H1 (cell line): ENCODE data around the gene RERE. TPM values are rescaled to one million over a fixed set of nuclear protein-coding genes. Genes with fewer than 3 reads are reported as not detected.

Experiments used
- CTCF ChIA-PET: fragments of 300-600 bp; sonication (Branson Sonifier 250); formaldehyde crosslinking; loops from one replicate; lab custom pipeline; 2021; ENCODE audit not compliant: partially characterized antibody; lab: Charles Lee
- POLR2A ChIA-PET: fragments of 300-600 bp; sonication (Branson Sonifier 250); formaldehyde crosslinking; loops from one replicate; lab custom pipeline; 2021; ENCODE audit warnings: inconsistent platforms; ENCODE audit not compliant: partially characterized antibody; lab: Charles Lee
- DNase-seq, 2 experiments: peaks; one replicate each; pipeline versions ENCODE4 v3.0.0 to v3.0.0-alpha.2; 2010 to 2022; ENCODE audit warnings: low spot score in 2 of 2, low read depth in 1 of 2, mixed read lengths in 1 of 2
- FAIRE-seq: peaks from 2 replicates; lab custom pipeline; 2011; peaks lifted over from hg19 to GRCh38; lab: Jason Lieb, UNC
- H2AFZ ChIP-seq: 2 replicates; pipeline ENCODE4 v1.8.1; 2012; ENCODE audit warnings: low read length, inconsistent platforms
- H2AK5ac ChIP-seq: 2 replicates; pipeline ENCODE4 v1.6.1; 2013; ENCODE audit warnings: low read depth, low read length
- H2BK120ac ChIP-seq: replicated peaks from 2 replicates; pipeline ENCODE3; 2013; ENCODE audit warnings: low read depth, low read length, inconsistent platforms
- H2BK12ac ChIP-seq: 2 replicates; pipeline ENCODE4 v1.6.1; 2013; ENCODE audit warnings: low read depth, low read length
- H2BK15ac ChIP-seq: 2 replicates; pipeline ENCODE4 v1.6.1; 2013; ENCODE audit warnings: low read length
- H2BK20ac ChIP-seq: 2 replicates; pipeline ENCODE4 v1.6.1; 2013; ENCODE audit warnings: low read length
- H2BK5ac ChIP-seq: 2 replicates; pipeline ENCODE4 v1.6.1; 2013; ENCODE audit warnings: low read depth, low read length
- H3K14ac ChIP-seq: 2 replicates; pipeline ENCODE4 v1.6.1; 2013; ENCODE audit warnings: inconsistent platforms; ENCODE audit not compliant: insufficient read length
- H3K18ac ChIP-seq: 2 replicates; pipeline ENCODE4 v1.6.1; 2013; ENCODE audit warnings: low read length; ENCODE audit errors: extremely low read depth
- H3K23ac ChIP-seq: 2 replicates; pipeline ENCODE4 v1.6.1; 2013; ENCODE audit warnings: inconsistent platforms; ENCODE audit not compliant: insufficient read length
- H3K23me2 ChIP-seq: 2 replicates; pipeline ENCODE4 v1.6.1; 2013; ENCODE audit warnings: low read depth, low read length
- H3K27ac ChIP-seq: 2 replicates; pipeline ENCODE4 v1.6.1; 2011; ENCODE audit warnings: low read depth, low read length, inconsistent platforms
- H3K27me3 ChIP-seq, 4 experiments: replicated peaks in 1 of 4; 1 replicate in 1 of 4; 2 replicates in 3 of 4; pipeline versions ENCODE4 v1.6.1 to v1.8.1; 2011 to 2013; ENCODE audit warnings: low read length in 3 of 4, mild to moderate bottlenecking in 3 of 4, inconsistent platforms in 2 of 4, mixed read lengths in 2 of 4, moderate library complexity in 1 of 4; ENCODE audit not compliant: control insufficient read depth in 3 of 4, insufficient read depth in 3 of 4; ENCODE audit errors: extremely low read depth in 1 of 4
- H3K36me3 ChIP-seq, 4 experiments: 2 replicates each; pipeline versions ENCODE4 v1.6.1 to v1.8.1; 2011 to 2013; ENCODE audit warnings: mild to moderate bottlenecking in 4 of 4, low read length in 3 of 4, moderate library complexity in 2 of 4, control low read depth in 1 of 4, inconsistent platforms in 1 of 4; ENCODE audit not compliant: insufficient read depth in 4 of 4, control insufficient read depth in 2 of 4
- H3K4ac ChIP-seq: replicated peaks from 2 replicates; pipeline ENCODE3; 2013; ENCODE audit warnings: low read length, low read depth, mixed read lengths, inconsistent platforms; ENCODE audit not compliant: insufficient read length
- H3K4me1 ChIP-seq, 4 experiments: replicated peaks in 1 of 4; 1 replicate in 1 of 4; 2 replicates in 3 of 4; pipeline versions ENCODE4 v1.6.1 to v1.8.1; 2011 to 2013; ENCODE audit warnings: low read length in 3 of 4, inconsistent platforms in 2 of 4, mixed read lengths in 1 of 4; ENCODE audit not compliant: insufficient read depth in 4 of 4, control insufficient read depth in 3 of 4
- H3K4me2 ChIP-seq, 2 experiments: 2 replicates each; pipeline versions ENCODE4 v1.6.1 to v1.8.1; 2011 to 2013; ENCODE audit warnings: low read depth in 2 of 2, low read length in 2 of 2, control low read depth in 1 of 2, inconsistent platforms in 1 of 2, mild to moderate bottlenecking in 1 of 2; ENCODE audit not compliant: insufficient read depth in 1 of 2
- H3K4me3 ChIP-seq, 4 experiments: fragments of 200-600, 300-600 bp in 1 of 4; sonication (generic), shearing (Covaris generic), sonication (Bioruptor Twin) in 1 of 4; 2 replicates each; pipeline versions ENCODE4 v1.5.1 to v1.8.1; 2011 to 2016; ENCODE audit warnings: low read length in 4 of 4, low read depth in 3 of 4, control low read depth in 2 of 4, inconsistent platforms in 2 of 4, mild to moderate bottlenecking in 2 of 4, mixed read lengths in 1 of 4, moderate library complexity in 1 of 4; ENCODE audit not compliant: insufficient read depth in 2 of 4; ENCODE audit errors: extremely low read depth in 1 of 4
- H3K56ac ChIP-seq: replicated peaks from 2 replicates; pipeline ENCODE3; 2013; ENCODE audit warnings: low read depth, mild to moderate bottlenecking, mixed read lengths, low read length, inconsistent platforms; ENCODE audit not compliant: insufficient read length
- H3K79me1 ChIP-seq: 2 replicates; pipeline ENCODE4 v1.6.1; 2013; ENCODE audit warnings: low read depth, low read length, control low read depth
- H3K79me2 ChIP-seq, 2 experiments: 2 replicates each; pipeline versions ENCODE4 v1.6.1 to v1.8.1; 2012 to 2013; ENCODE audit warnings: low read length in 2 of 2, mild to moderate bottlenecking in 2 of 2, inconsistent platforms in 1 of 2; ENCODE audit not compliant: insufficient read depth in 2 of 2, control insufficient read depth in 1 of 2
- H3K9ac ChIP-seq, 4 experiments: replicated peaks in 1 of 4; 1 replicate in 1 of 4; 2 replicates in 3 of 4; pipeline versions ENCODE4 v1.6.1 to v1.8.1; 2011 to 2013; ENCODE audit warnings: low read depth in 3 of 4, low read length in 3 of 4, control low read depth in 2 of 4, mild to moderate bottlenecking in 2 of 4, moderate library complexity in 2 of 4, inconsistent platforms in 1 of 4; ENCODE audit errors: extremely low read depth in 1 of 4
- H3K9me3 ChIP-seq, 2 experiments: 2 replicates each; pipeline versions ENCODE4 v1.6.1 to v1.8.1; 2012 to 2013; ENCODE audit warnings: mild to moderate bottlenecking in 2 of 2, moderate library complexity in 2 of 2, control low read depth in 1 of 2, inconsistent platforms in 1 of 2, low read depth in 1 of 2, low read length in 1 of 2, mixed read lengths in 1 of 2; ENCODE audit not compliant: insufficient read depth in 2 of 2
- H4K20me1 ChIP-seq, 2 experiments: replicated peaks in 1 of 2; 2 replicates each; pipeline versions ENCODE3 to v1.8.1; 2011 to 2013; ENCODE audit warnings: inconsistent platforms in 2 of 2, low read length in 2 of 2, mild to moderate bottlenecking in 1 of 2; ENCODE audit not compliant: insufficient read depth in 2 of 2, control insufficient read depth in 1 of 2
- H4K5ac ChIP-seq: 2 replicates; pipeline ENCODE4 v1.6.1; 2013; ENCODE audit warnings: low read length, low read depth, mixed read lengths, inconsistent platforms; ENCODE audit not compliant: insufficient read length
- H4K8ac ChIP-seq: 2 replicates; pipeline ENCODE4 v1.8.0; 2013; ENCODE audit warnings: mild to moderate bottlenecking, moderate library complexity, low read length, inconsistent platforms; ENCODE audit not compliant: insufficient read depth; ENCODE audit errors: extremely low read depth
- H4K91ac ChIP-seq: replicated peaks from 2 replicates; pipeline ENCODE3; 2013; ENCODE audit warnings: low read length, mixed read lengths, inconsistent platforms; ENCODE audit not compliant: insufficient read length
- CEBPB ChIP-seq: IDR thresholded peaks from 2 replicates; pipeline ENCODE4 v1.6.1; 2012; ENCODE audit warnings: low read depth, low read length
- CREB1 ChIP-seq: IDR thresholded peaks from 2 replicates; pipeline ENCODE4 v1.6.1; 2012; ENCODE audit warnings: inconsistent platforms
- CTBP2 ChIP-seq: IDR thresholded peaks from 2 replicates; pipeline ENCODE4 v1.7.0; 2011; ENCODE audit warnings: borderline replicate concordance, mild to moderate bottlenecking, moderate library complexity, mixed read lengths, low read length; ENCODE audit not compliant: insufficient read depth, insufficient read length
- EP300 ChIP-seq, 2 experiments: IDR thresholded peaks; 1 replicate in 1 of 2; 2 replicates in 1 of 2; pipeline ENCODE4 v1.6.1; 2011 to 2012; ENCODE audit warnings: low read depth in 2 of 2, low read length in 2 of 2, mild to moderate bottlenecking in 2 of 2, borderline replicate concordance in 1 of 2, inconsistent platforms in 1 of 2, moderate library complexity in 1 of 2
- GTF2F1 ChIP-seq: IDR thresholded peaks from 2 replicates; pipeline ENCODE4 v1.6.1; 2012; ENCODE audit warnings: low read depth, low read length, improper control_type of control experiment, borderline replicate concordance
- KDM1A ChIP-seq: fragments of 200-600, 300-600 bp; sonication (generic); IDR thresholded peaks from 2 replicates; pipeline ENCODE4 v1.7.1; 2016; ENCODE audit warnings: mild to moderate bottlenecking, low read length, borderline replicate concordance
- RAD21 ChIP-seq, 2 experiments: IDR thresholded peaks in 1 of 2; conservative IDR thresholded peaks in 1 of 2; 2 replicates each; pipeline ENCODE4 v1.6.1; 2011; ENCODE audit warnings: low read depth in 2 of 2, low read length in 2 of 2, improper control_type of control experiment in 1 of 2, inconsistent platforms in 1 of 2, mild to moderate bottlenecking in 1 of 2, moderate library complexity in 1 of 2
- RNF2 ChIP-seq: fragments of 200-900, 300-1000 bp; sonication (generic); IDR thresholded peaks from 2 replicates; pipeline ENCODE4 v1.7.1; 2016; ENCODE audit warnings: borderline replicate concordance, low read depth, mild to moderate bottlenecking, antibody characterized with exemption, low read length; ENCODE audit not compliant: poor library complexity, severe bottlenecking; ENCODE audit errors: missing control alignments
- SIX5 ChIP-seq: IDR thresholded peaks from 2 replicates; pipeline ENCODE4 v1.6.1; 2011; ENCODE audit warnings: mild to moderate bottlenecking, low read depth, low read length
- SP2 ChIP-seq: IDR thresholded peaks from 2 replicates; pipeline ENCODE4 v1.6.1; 2012; ENCODE audit warnings: mild to moderate bottlenecking, low read length, inconsistent platforms
- WGBS, 2 experiments: shearing (Covaris generic) in 1 of 2; methylation state at CpG; one replicate each; pipeline versions ENCODE4 v1.1.6 to v1.1.7; 2013 to 2015; ENCODE audit warnings: low lambda C conversion rate in 2 of 2, mixed read lengths in 2 of 2, inconsistent platforms in 1 of 2, low coverage in 1 of 2, missing lambda C conversion rate in 1 of 2; ENCODE audit not compliant: insufficient replicate concordance in 2 of 2, insufficient coverage in 1 of 2, insufficient read length in 1 of 2; ENCODE audit errors: extremely low coverage in 1 of 2, missing lambda C conversion rate in 1 of 2; 5-methylcytosine and 5-hydroxymethylcytosine counted together
- polyA plus RNA-seq, 7 experiments: library from polyadenylated mRNA; depleted of rRNA in 3 of 7; stranded (reverse) in 5 of 7; unstranded in 2 of 7; fragments of >200 nt in 5 of 7; fragments of 200-250 nt in 2 of 7; gene quantifications; 1 replicate in 5 of 7; 2 replicates in 1 of 7; 4 replicates in 1 of 7; pipeline versions ENCODE4 v1.2.1 to v1.2.3, GENCODE V29; 2011 to 2013; ENCODE audit warnings: missing spikeins in 2 of 7, mixed read lengths in 2 of 7
- total RNA-seq: library from RNA; stranded (reverse); fragmentation: NEBNext Ultra II Directional; extraction: Animal tissue kit (Norgen Biotek cat#: 25700); gene quantifications from 2 replicates; pipeline ENCODE4 v1.2.1, GENCODE V29; 2021
- TF ChIP-seq, protein P1 (sequence below): IDR thresholded peaks from 2 replicates; pipeline ENCODE4 v1.6.1; 2012; ENCODE audit warnings: inconsistent platforms
- TF ChIP-seq, protein P2 (sequence below): IDR thresholded peaks from 2 replicates; pipeline ENCODE4 v1.6.1; 2012; ENCODE audit warnings: inconsistent platforms

RERE gene
- total and polyA plus RNA-seq, 2 of the 8 experiments (the other 6 are each of a cell fraction or from before 2014, with no cell fraction given), result 15.3 to 142 TPM

DNA sequence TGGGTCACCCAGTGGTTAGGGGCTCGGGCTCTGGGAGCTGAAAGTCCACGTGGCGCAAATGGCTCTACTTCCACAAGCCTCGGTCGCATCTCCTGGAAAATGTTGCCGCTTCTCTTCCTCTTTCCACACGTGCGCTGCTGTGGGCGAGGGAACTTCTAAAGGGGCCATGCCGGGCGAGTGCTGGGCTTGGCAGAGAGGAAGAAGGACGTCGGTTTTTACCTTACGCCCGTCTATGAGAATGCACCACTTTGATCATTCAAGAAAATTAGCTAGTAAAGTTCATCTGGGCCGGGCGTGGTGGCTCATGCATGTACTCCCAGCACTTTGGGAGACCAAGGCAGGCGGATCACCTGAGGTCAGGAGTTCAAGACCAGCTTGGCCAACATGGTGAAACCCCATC, 489.2 kb downstream of the RERE start:
- DNase-seq (no peak), FAIRE-seq (no peak)
- H3K56ac ChIP-seq, result no peak overlapping the region
- no peak overlapping the region for H2BK5ac ChIP-seq
- H2BK12ac ChIP-seq, result no peak overlapping the region
- no peak overlapping the region for H3K27ac ChIP-seq
- no peak overlapping the region for H3K9ac ChIP-seq
- H2BK15ac ChIP-seq, result no peak overlapping the region
- no peaks in the 10 kb centered on the region for H3K27me3 ChIP-seq
- H2AFZ ChIP-seq, result no peak overlapping the region
- no peak overlapping the region for H3K4ac ChIP-seq
- ChIA-PET POLR2A (interaction anchor here (1.0 to 1.1 kb wide), 3 partner anchors 14 to 22 kb away, joined by 3 to 4 read pairs (median 3); no protein-coding TSS in a partner anchor), CTCF (interaction anchor here (0.9 to 4.1 kb wide), 5 partner anchors 13 to 531 kb away, joined by 3 to 30 read pairs (median 11); partner anchors contain the start of gene SLC45A1)
- H2BK20ac ChIP-seq, result no peak overlapping the region
- H2AK5ac ChIP-seq, result no peak overlapping the region
- no peak overlapping the region for H3K14ac ChIP-seq
- no peak overlapping the region for H4K91ac ChIP-seq
- no peaks in the 10 kb centered on the region for H3K23me2 ChIP-seq
- no peak overlapping the region for H3K18ac ChIP-seq
- no peaks in the 10 kb centered on the region for H4K20me1 ChIP-seq
- 91% methylated on average over 17 of the region's 18 CpGs; no CpG with 5 or more reads in 1 of the 2 experiments for WGBS, 2 experiments
- no peaks in the 10 kb centered on the region for H3K79me1 ChIP-seq
- H3K36me3 ChIP-seq, result no peaks in the 10 kb centered on the region
- no peak overlapping the region for H3K23ac ChIP-seq
- no peak overlapping the region for H4K5ac ChIP-seq
- no peak overlapping the region for H3K4me2 ChIP-seq
- no peaks in the 10 kb centered on the region for H3K9me3 ChIP-seq
- no peak overlapping the region for H3K4me3 ChIP-seq
- H3K79me2 ChIP-seq, result no peaks in the 10 kb centered on the region
- no peaks in the 10 kb centered on the region; a peak in 1 of 7 replicates for H3K4me1 ChIP-seq
- H2BK120ac ChIP-seq, result no peak overlapping the region
- no peak overlapping the region for H4K8ac ChIP-seq
- no peak for TF ChIP-seq SIX5
- TF ChIP-seq SP2, result no peak
- TF ChIP-seq, protein P1, sequence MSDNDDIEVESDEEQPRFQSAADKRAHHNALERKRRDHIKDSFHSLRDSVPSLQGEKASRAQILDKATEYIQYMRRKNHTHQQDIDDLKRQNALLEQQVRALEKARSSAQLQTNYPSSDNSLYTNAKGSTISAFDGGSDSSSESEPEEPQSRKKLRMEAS, result no peak
- TF ChIP-seq GTF2F1, result no peak
- TF ChIP-seq RAD21 (IDR thresholded peaks at IDR 0.05 in 1 of 2, conservative IDR thresholded peaks at IDR 0.05 in 1 of 2; ENCODE audit: low read depth in 2 of 2, low read length in 2 of 2), result no peak
- TF ChIP-seq, protein P2, sequence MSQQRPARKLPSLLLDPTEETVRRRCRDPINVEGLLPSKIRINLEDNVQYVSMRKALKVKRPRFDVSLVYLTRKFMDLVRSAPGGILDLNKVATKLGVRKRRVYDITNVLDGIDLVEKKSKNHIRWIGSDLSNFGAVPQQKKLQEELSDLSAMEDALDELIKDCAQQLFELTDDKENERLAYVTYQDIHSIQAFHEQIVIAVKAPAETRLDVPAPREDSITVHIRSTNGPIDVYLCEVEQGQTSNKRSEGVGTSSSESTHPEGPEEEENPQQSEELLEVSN, result no peak
- no peak for TF ChIP-seq EP300 (IDR thresholded peaks at IDR 0.05; ENCODE audit: borderline replicate concordance in 1 of 2, low read depth in 2 of 2, low read length in 2 of 2)
- TF ChIP-seq KDM1A, result no peak
- no peak for TF ChIP-seq CREB1
- no peak for TF ChIP-seq CTBP2
- no peak for TF ChIP-seq CEBPB
- no peak for TF ChIP-seq RNF2
